LNCAP (cell line): ENCODE measurements around the gene NKX2-2.

Source experiments
- TF ChIP-seq, protein P1 (sequence below): fragments of 450-650 bp; IDR thresholded peaks from 2 replicates; pipeline ENCODE4 v1.5.1; 2017; ENCODE audit warnings: mild to moderate bottlenecking

The NKX2-2 gene

DNA sequence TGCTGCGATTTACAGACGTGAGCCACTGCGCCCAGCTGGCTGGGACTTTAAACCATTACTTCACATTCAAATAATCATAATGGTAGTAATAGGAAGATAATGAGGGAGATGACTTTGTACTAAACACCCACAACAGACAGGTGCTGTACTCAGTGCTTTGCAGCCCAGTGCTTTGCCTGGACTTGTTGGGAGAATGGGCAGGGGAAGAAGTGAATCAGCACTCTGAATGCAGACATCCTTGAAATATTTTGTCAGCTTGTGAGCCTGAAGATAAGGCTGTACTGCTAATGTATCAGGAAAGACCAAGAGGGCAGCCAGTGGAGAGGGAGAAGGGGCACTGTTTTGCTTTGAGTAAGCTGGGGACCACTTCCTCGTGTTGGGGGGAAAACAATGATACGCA lies 17.4 kb downstream of the NKX2-2 start:
- TF ChIP-seq, protein P1, sequence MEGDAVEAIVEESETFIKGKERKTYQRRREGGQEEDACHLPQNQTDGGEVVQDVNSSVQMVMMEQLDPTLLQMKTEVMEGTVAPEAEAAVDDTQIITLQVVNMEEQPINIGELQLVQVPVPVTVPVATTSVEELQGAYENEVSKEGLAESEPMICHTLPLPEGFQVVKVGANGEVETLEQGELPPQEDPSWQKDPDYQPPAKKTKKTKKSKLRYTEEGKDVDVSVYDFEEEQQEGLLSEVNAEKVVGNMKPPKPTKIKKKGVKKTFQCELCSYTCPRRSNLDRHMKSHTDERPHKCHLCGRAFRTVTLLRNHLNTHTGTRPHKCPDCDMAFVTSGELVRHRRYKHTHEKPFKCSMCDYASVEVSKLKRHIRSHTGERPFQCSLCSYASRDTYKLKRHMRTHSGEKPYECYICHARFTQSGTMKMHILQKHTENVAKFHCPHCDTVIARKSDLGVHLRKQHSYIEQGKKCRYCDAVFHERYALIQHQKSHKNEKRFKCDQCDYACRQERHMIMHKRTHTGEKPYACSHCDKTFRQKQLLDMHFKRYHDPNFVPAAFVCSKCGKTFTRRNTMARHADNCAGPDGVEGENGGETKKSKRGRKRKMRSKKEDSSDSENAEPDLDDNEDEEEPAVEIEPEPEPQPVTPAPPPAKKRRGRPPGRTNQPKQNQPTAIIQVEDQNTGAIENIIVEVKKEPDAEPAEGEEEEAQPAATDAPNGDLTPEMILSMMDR, result no peak

DNA sequence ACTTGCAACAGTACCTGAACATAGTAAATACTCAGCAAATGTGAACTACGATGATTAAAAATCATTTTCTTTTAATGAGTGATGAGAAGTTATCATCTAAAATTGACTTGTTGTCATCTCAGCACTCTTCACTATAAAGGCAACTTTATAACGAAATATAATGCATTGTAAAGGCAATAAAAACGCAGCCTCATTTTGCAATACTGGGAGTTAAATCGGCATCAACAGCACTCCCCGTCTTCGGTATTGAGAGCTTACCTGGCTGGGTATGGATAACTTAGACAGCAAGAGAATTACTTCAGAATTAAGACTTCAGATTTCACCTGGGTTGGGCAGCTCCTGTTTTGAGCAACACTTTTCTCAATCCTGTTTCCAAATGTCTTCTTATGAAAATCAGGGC lies 20.8 kb downstream of the NKX2-2 start:
- TF ChIP-seq, protein P1, result no peak

DNA sequence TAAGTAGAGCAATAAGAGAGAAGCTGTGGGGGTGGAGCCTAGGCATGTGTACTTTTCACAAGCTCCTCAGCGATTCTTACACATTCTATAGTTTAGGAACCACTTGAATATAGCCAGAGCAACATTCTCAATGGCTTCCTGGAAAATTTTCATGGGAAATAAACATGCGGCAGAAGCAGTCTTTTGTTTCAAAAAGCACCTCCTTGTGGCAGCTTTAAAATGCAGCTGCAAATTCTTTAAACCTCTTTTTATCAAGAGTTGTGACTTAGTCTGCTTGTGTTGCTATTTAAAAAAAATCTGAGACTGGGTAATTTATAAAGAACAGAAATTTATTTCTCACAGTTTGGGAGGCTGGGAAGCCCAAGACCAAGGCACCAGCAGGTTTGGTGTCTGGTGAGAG lies 23.8 kb downstream of the NKX2-2 start:
- TF ChIP-seq, protein P1, result peak; percentile 51

DNA sequence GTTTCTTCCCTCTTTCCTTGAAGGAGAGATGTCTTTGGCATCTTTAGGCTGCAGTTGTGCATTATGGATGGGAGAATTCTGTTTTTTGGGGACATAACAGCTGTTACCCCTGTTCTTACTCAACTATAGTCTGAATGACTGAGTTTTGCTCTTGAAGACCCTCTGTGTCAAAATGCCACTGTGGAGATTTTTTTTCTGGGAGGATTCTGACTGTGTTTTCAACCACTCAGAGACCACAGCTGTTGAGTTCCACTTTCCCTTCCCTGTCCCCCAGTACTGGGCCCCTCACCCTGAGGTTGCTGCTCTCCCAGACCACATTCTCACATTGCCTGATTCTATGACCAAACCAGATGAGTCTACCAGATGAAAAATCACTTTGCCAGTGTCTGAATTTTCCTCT lies 48.1 kb downstream of the NKX2-2 start:
- TF ChIP-seq, protein P1, result no peak

DNA sequence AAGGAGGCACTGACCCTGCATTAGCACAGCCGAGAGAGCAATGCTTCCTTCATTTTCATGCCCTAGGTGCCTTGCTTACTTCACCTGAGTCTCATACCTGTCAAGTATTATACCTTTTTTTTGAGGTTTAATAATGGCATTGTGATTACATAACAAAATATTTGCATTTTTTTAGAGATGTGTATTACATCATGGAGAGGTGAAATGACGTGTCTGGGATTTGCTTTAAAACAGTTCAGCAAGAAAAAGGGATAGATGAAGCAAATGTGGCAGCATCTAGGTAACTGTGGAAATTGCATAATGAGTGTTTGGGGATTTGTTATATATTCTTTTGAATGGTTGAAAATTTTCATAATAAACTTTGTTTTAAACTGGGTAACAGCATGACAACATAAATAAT lies 48.9 kb downstream of the NKX2-2 start:
- TF ChIP-seq, protein P1, result no peak
